ENCODE data around the gene AMBP. TPM values are rescaled to one million over a fixed set of nuclear protein-coding genes. Genes with fewer than 3 reads are reported as not detected.
A peak's percentile ranks its signal among the peaks of the same experiment; 100 is the strongest.

Gene AMBP
- total RNA-seq, 2 donors from 2014 or later, result 0.21 to 0.39 TPM

- DNase-seq (no peak), ATAC-seq (no peak)
- intact Hi-C loops (cut with DNase I), result no loop called here
Measured at GRCh38 chr9:114060070-114060469, 18.0 kb downstream of the AMBP start.

- ATAC-seq (peak; percentile 49 to 83), DNase-seq (no peak)
- intact Hi-C loops (cut with DNase I), result no loop called here
Measured at GRCh38 chr9:114059047-114059803, 18.9 kb downstream of the AMBP start.

GRCh38 chr9:114058688-114059046, 19.4 kb downstream of the AMBP start:
- ATAC-seq (no peak), DNase-seq (no peak)
- intact Hi-C loops (cut with DNase I), result no loop called here

- DNase-seq (no peak), ATAC-seq (no peak)
- intact Hi-C loops (cut with DNase I), result no loop called here
Measured at GRCh38 chr9:114057161-114057885, 20.8 kb downstream of the AMBP start.

- intact Hi-C loops (cut with DNase I), result no loop called here
- DNase-seq (no peak), ATAC-seq (no peak)
Measured at GRCh38 chr9:114056527-114056926, 21.6 kb downstream of the AMBP start.

GRCh38 chr9:114055894-114056293, 22.2 kb downstream of the AMBP start:
- intact Hi-C loops (cut with DNase I), result no loop called here
- DNase-seq (no peak), ATAC-seq (no peak)

- intact Hi-C loops (cut with DNase I), result no loop called here
- DNase-seq, result no peak
- no peak for ATAC-seq
Measured at GRCh38 chr9:114055061-114055460, 23.0 kb downstream of the AMBP start.

GRCh38 chr9:114054191-114054690, 23.9 kb downstream of the AMBP start:
- intact Hi-C loops (cut with DNase I), result no loop called here
- DNase-seq, result no peak
- ATAC-seq, result no peak

GRCh38 chr9:114053246-114054005, 24.7 kb downstream of the AMBP start:
- intact Hi-C loops (cut with DNase I), result no loop called here
- DNase-seq, result no peak
- ATAC-seq, result no peak

GRCh38 chr9:114051706-114052105, 26.4 kb downstream of the AMBP start:
- ATAC-seq, result no peak
- DNase-seq, result no peak
- intact Hi-C loops (cut with DNase I), result no loop called here

GRCh38 chr9:114051281-114051680, 26.8 kb downstream of the AMBP start:
- ATAC-seq, result no peak
- no peak for DNase-seq
- intact Hi-C loops (cut with DNase I), result no loop called here

GRCh38 chr9:114050646-114051045, 27.5 kb downstream of the AMBP start:
- DNase-seq (no peak), ATAC-seq (no peak)
- intact Hi-C loops (cut with DNase I), result no loop called here

GRCh38 chr9:114050226-114050568, 27.9 kb downstream of the AMBP start:
- ATAC-seq (no peak), DNase-seq (no peak)
- intact Hi-C loops (cut with DNase I), result no loop called here

GRCh38 chr9:114049441-114050225, 28.5 kb downstream of the AMBP start:
- no peak for ATAC-seq
- DNase-seq, result no peak
- intact Hi-C loops (cut with DNase I), result no loop called here

GRCh38 chr9:114048533-114049415, 29.3 kb downstream of the AMBP start:
- intact Hi-C loops (cut with DNase I), result no loop called here
- no peak for ATAC-seq
- no peak for DNase-seq

- DNase-seq, result no peak
- no peak for ATAC-seq
Measured at GRCh38 chr9:114047717-114048116, 30.4 kb downstream of the AMBP start.

GRCh38 chr9:114046875-114047274, 31.2 kb downstream of the AMBP start:
- no peak for ATAC-seq
- intact Hi-C loops (cut with DNase I), result no loop called here

More at GRCh38 chr9:114047717-114048116, 30.4 kb downstream of the AMBP start:
- intact Hi-C loops (cut with DNase I), result no loop called here

GRCh38 chr9:114046237-114046755, 31.8 kb downstream of the AMBP start:
- no peak for ATAC-seq
- intact Hi-C loops (cut with DNase I), result no loop called here
- DNase-seq, result no peak

More at GRCh38 chr9:114046875-114047274, 31.2 kb downstream of the AMBP start:
- no peak for DNase-seq

Data from left cardiac atrium (tissue), 4 donors.